K562 (cell line): ENCODE data around the gene MC2R.

Source experiments
- CREB1 ChIP-seq, 2 experiments: sonication (generic) in 1 of 2; formaldehyde crosslinking in 1 of 2; IDR thresholded peaks; 2 replicates each; pipeline versions ENCODE4 v1.6.1 to v1.8.0; 2012 to 2022; ENCODE audit warnings: inconsistent platforms in 1 of 2, mild to moderate bottlenecking in 1 of 2, missing genetic modification reagents in 1 of 2, moderate library complexity in 1 of 2
- HDAC2 ChIP-seq: fragments of 450-650 bp; IDR thresholded peaks from 2 replicates; pipeline ENCODE4 v1.6.1; 2016; ENCODE audit warnings: mild to moderate bottlenecking
- MXI1 ChIP-seq: IDR thresholded peaks from 2 replicates; pipeline ENCODE4 v1.6.1; 2011; ENCODE audit warnings: low read depth, mild to moderate bottlenecking, improper control_type of control experiment, low read length
- POLR2AphosphoS5 ChIP-seq: IDR thresholded peaks from 2 replicates; pipeline ENCODE4 v1.6.1; 2011; ENCODE audit warnings: mild to moderate bottlenecking, low read depth, low read length, moderate library complexity; ENCODE audit not compliant: control insufficient read depth, insufficient read depth
- PTTG1 ChIP-seq: fragments of 450-650 bp; IDR thresholded peaks from 2 replicates; pipeline ENCODE4 v1.6.1; 2016; ENCODE audit warnings: low read depth, mild to moderate bottlenecking, missing genetic modification characterization, missing compliant biosample characterization
- SRF ChIP-seq, 2 experiments: fragments of 250-450, 450-650 bp in 1 of 2; sonication (Bioruptor Pico) in 1 of 2; sonication (generic) in 1 of 2; formaldehyde crosslinking; IDR thresholded peaks; 2 replicates each; pipeline versions ENCODE4 v1.5.0 to v1.5.1; 2020 to 2022; ENCODE audit warnings: mild to moderate bottlenecking in 1 of 2, missing genetic modification reagents in 1 of 2
- TBL1XR1 ChIP-seq, 2 experiments: IDR thresholded peaks; 2 replicates each; pipeline ENCODE4 v1.6.1; 2012; ENCODE audit warnings: improper control_type of control experiment in 2 of 2, low read length in 2 of 2, mild to moderate bottlenecking in 1 of 2
- ZNF124 ChIP-seq: sonication (generic); formaldehyde crosslinking; IDR thresholded peaks from 2 replicates; pipeline ENCODE4 v1.8.1; 2022; ENCODE audit warnings: missing genetic modification reagents
- ZNF143 ChIP-seq: sonication (generic); formaldehyde crosslinking; IDR thresholded peaks from 2 replicates; pipeline ENCODE4 v1.9.0; 2022; ENCODE audit warnings: mild to moderate bottlenecking, missing genetic modification reagents
- TF ChIP-seq, protein P1 (sequence below): IDR thresholded peaks from 2 replicates; pipeline ENCODE4 v1.6.1; 2016; ENCODE audit warnings: missing genetic modification characterization, missing compliant biosample characterization
- TF ChIP-seq, protein P2 (sequence below): fragments of 250-450 bp; sonication (Bioruptor Pico); IDR thresholded peaks from 2 replicates; pipeline ENCODE4 v1.9.0; 2021; ENCODE audit warnings: mild to moderate bottlenecking
- TF ChIP-seq, protein P3 (sequence below): fragments of 250-450 bp; sonication (Bioruptor Pico); IDR thresholded peaks from 2 replicates; pipeline ENCODE4 v1.8.0; 2022; ENCODE audit warnings: moderate library complexity, mild to moderate bottlenecking, inconsistent platforms
- TF ChIP-seq, protein P4 (sequence below): fragments of 450-650 bp; IDR thresholded peaks from 2 replicates; pipeline ENCODE4 v1.6.1; 2018; ENCODE audit not compliant: partially characterized antibody

DNA sequence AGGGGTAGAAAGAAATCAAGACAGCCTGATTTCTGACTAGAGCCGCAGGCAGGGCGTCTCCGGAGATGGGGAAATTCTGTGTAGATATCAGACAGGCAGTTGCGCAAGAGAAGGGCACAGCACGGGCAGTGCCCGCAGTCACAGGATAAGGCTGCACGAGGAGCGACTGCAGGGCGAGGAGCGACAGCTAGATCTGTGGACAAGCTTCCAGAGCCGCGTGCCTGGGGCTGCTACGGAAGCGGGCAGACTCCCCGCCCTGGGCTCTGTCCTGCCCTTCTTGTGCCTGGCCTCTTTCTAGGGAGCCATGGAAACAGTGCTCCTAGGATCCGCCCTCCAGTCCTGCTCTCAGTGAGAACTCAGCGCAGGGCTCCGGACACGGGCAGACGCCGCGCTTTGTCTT lies 78.8 kb downstream of the MC2R start:
- TF ChIP-seq POLR2AphosphoS5 (no peak), SRF (CRISPR knock-in tag; IDR thresholded peaks at IDR 0.05) (no peak), ZNF143 (CRISPR knock-in tag) (no peak), MXI1 (no peak), ZNF124 (CRISPR knock-in tag) (no peak), HDAC2 (no peak), CREB1 (IDR thresholded peaks at IDR 0.05) (no peak), CREB1 (CRISPR knock-in tag; IDR thresholded peaks at IDR 0.05) (no peak), TBL1XR1 (IDR thresholded peaks at IDR 0.05; ENCODE audit: low read length in 2 of 2) (no peak), PTTG1 (tag) (no peak)
- TF ChIP-seq, protein P1, sequence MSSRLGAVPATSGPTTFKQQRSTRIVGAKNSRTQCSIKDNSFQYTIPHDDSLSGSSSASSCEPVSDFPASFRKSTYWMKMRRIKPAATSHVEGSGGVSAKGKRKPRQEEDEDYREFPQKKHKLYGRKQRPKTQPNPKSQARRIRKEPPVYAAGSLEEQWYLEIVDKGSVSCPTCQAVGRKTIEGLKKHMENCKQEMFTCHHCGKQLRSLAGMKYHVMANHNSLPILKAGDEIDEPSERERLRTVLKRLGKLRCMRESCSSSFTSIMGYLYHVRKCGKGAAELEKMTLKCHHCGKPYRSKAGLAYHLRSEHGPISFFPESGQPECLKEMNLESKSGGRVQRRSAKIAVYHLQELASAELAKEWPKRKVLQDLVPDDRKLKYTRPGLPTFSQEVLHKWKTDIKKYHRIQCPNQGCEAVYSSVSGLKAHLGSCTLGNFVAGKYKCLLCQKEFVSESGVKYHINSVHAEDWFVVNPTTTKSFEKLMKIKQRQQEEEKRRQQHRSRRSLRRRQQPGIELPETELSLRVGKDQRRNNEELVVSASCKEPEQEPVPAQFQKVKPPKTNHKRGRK, result no peak
- TF ChIP-seq, protein P2, sequence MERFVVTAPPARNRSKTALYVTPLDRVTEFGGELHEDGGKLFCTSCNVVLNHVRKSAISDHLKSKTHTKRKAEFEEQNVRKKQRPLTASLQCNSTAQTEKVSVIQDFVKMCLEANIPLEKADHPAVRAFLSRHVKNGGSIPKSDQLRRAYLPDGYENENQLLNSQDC (CRISPR knock-in tag), result no peak
- TF ChIP-seq, protein P3, sequence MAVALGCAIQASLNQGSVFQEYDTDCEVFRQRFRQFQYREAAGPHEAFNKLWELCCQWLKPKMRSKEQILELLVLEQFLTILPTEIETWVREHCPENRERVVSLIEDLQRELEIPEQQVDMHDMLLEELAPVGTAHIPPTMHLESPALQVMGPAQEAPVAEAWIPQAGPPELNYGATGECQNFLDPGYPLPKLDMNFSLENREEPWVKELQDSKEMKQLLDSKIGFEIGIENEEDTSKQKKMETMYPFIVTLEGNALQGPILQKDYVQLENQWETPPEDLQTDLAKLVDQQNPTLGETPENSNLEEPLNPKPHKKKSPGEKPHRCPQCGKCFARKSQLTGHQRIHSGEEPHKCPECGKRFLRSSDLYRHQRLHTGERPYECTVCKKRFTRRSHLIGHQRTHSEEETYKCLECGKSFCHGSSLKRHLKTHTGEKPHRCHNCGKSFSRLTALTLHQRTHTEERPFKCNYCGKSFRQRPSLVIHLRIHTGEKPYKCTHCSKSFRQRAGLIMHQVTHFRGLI (CRISPR knock-in tag), result no peak
- TF ChIP-seq, protein P4, sequence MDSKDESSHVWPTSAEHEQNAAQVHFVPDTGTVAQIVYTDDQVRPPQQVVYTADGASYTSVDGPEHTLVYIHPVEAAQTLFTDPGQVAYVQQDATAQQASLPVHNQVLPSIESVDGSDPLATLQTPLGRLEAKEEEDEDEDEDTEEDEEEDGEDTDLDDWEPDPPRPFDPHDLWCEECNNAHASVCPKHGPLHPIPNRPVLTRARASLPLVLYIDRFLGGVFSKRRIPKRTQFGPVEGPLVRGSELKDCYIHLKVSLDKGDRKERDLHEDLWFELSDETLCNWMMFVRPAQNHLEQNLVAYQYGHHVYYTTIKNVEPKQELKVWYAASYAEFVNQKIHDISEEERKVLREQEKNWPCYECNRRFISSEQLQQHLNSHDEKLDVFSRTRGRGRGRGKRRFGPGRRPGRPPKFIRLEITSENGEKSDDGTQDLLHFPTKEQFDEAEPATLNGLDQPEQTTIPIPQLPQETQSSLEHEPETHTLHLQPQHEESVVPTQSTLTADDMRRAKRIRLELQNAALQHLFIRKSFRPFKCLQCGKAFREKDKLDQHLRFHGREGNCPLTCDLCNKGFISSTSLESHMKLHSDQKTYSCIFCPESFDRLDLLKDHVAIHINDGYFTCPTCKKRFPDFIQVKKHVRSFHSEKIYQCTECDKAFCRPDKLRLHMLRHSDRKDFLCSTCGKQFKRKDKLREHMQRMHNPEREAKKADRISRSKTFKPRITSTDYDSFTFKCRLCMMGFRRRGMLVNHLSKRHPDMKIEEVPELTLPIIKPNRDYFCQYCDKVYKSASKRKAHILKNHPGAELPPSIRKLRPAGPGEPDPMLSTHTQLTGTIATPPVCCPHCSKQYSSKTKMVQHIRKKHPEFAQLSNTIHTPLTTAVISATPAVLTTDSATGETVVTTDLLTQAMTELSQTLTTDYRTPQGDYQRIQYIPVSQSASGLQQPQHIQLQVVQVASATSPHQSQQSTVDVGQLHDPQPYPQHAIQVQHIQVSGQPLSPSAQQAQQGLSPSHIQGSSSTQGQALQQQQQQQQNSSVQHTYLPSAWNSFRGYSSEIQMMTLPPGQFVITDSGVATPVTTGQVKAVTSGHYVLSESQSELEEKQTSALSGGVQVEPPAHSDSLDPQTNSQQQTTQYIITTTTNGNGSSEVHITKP, result no peak
